Heart left ventricle (tissue), 16 donors: ENCODE data around the gene LTF. TPM values are rescaled to one million over a fixed set of nuclear protein-coding genes. Genes with fewer than 3 reads are reported as not detected.

Experiments
- ATAC-seq, 4 donors: fragments of 200-7000 bp; cut with Tn5 transposase; one replicate each; pipeline ENCODE4 v1.9.1; 2020 to 2022; ENCODE audit warnings: moderate library complexity in 4 of 4, mild to moderate bottlenecking in 3 of 4, moderate number of reproducible peaks in 1 of 4
- DNase-seq, 5 donors: peaks; one replicate each; pipeline ENCODE4 v3.0.0-alpha.2; 2020
- H3K27ac ChIP-seq, 12 donors: fragments of 200-600 bp; sonication (generic) in 4 of 12; one replicate each; pipeline versions ENCODE4 v1.5.0 to v1.8.0; 2016 to 2022; ENCODE audit warnings: mild to moderate bottlenecking in 2 of 12
- H3K27me3 ChIP-seq, 9 donors: fragments of 200-600 bp; sonication (generic) in 2 of 9; one replicate each; pipeline versions ENCODE4 v1.5.1 to v1.8.0; 2016 to 2022; ENCODE audit warnings: mild to moderate bottlenecking in 3 of 9
- H3K36me3 ChIP-seq, 9 donors: fragments of 200-600 bp; sonication (generic) in 2 of 9; one replicate each; pipeline versions ENCODE4 v1.5.0 to v1.8.0; 2018 to 2022; ENCODE audit warnings: mild to moderate bottlenecking in 2 of 9
- H3K4me1 ChIP-seq, 12 donors: fragments of 200-600 bp; sonication (generic) in 4 of 12; one replicate each; pipeline versions ENCODE4 v1.5.0 to v1.8.0; 2016 to 2022; ENCODE audit warnings: mild to moderate bottlenecking in 3 of 12
- H3K4me3 ChIP-seq, 12 donors: fragments of 200-600 bp; sonication (generic) in 4 of 12; one replicate each; pipeline versions ENCODE4 v1.5.0 to v1.8.0; 2017 to 2022; ENCODE audit warnings: mild to moderate bottlenecking in 9 of 12, moderate library complexity in 4 of 12
- H3K9me3 ChIP-seq, 12 donors: fragments of 200-600 bp; sonication (generic) in 4 of 12; one replicate each; pipeline versions ENCODE4 v1.5.0 to v1.8.0; 2016 to 2022; ENCODE audit warnings: mild to moderate bottlenecking in 1 of 12
- POLR2A ChIP-seq, 2 donors: fragments of 450-650 bp; IDR thresholded peaks; one replicate each; pipeline ENCODE4 v1.6.1; 2017; ENCODE audit warnings: antibody characterized with exemption in 2 of 2, mild to moderate bottlenecking in 2 of 2, moderate library complexity in 2 of 2
- WGBS, 4 donors: extraction: QIAGEN DNeasy Blood & Tissue Kit in 2 of 4; methylation state at CpG; one replicate each; pipeline versions ENCODE4 v1.1.5 to v1.1.7; 2013 to 2018; 5-methylcytosine and 5-hydroxymethylcytosine counted together
- intact Hi-C, 10 donors: fragments of 100-400 bp; cut with DNase I; formaldehyde crosslinking; loops; one replicate each; pipeline versions ENCODE4 v1.11.1 to v1.14.2; 2022
- polyA plus RNA-seq, 2 donors: library from polyadenylated mRNA; stranded (reverse); fragments of 200-250 nt; gene quantifications; one replicate each; pipeline ENCODE4 v1.2.3, GENCODE V29; 2013
- total RNA-seq, 9 donors: library from RNA; depleted of rRNA in 2 of 9; stranded (reverse); fragments of >200 nt in 2 of 9; fragmentation: NEBNext Ultra II Directional in 3 of 9; extraction: Animal tissue kit (Norgen Biotek cat#: 25700) in 3 of 9; gene quantifications; one replicate each; pipeline versions ENCODE4 v1.1.0 to v1.2.4, GENCODE V29; 2016 to 2023
- TF ChIP-seq, protein P1 (sequence below), 12 donors: fragments of 200-600 bp; sonication (generic) in 4 of 12; IDR thresholded peaks; one replicate each; pipeline versions ENCODE4 v1.5.0 to v1.8.0; 2018 to 2022; ENCODE audit warnings: antibody characterized with exemption in 12 of 12, mild to moderate bottlenecking in 5 of 12
- donor health status: ischemic (EF 13 %, LVEDD 7.1; RV severe dilation, severe dysfunction).
- donor health status: healthy with polysubstance abuse.
- donor health status: DM: no; HTN: yes; CAD: no.
- donor health status: DM: no; HTN: no; CAD: no.
- donor health status: ischemic (EF 25% LVEDD 6.9; RV normal size, moderate dysfunction).
- donor health status: ischemic (EF 25% LVEDD 5.7; RV mildly dilated, moderate dysfunction).
- donor health status: healthy.
- donor health status: DM: yes; HTN: yes; CAD: no.
- donor health status: ischemic (EF 35%, LVEDD 5.7; RV mildly dilated, moderate dysfunction).
- donor health status: nonischemic (EF 11% LVEDD 7.7; RV severe dilation, severe dysfunction).
- donor health status: DM: yes; HTN: yes; CAD: no.
- donor health status: PGD.
- donor health status: ischemic (EF 29% LVEDD 5.4; RV normal size, mild dysfunction).
- donor health status: nonischemic (EF 23%, LVEDD 6.1; RV moderate dilation, normal function).

Gene LTF
- total and polyA plus RNA-seq, 11 donors, result 1.6 to 10.6 (median 3.0) TPM

DNA sequence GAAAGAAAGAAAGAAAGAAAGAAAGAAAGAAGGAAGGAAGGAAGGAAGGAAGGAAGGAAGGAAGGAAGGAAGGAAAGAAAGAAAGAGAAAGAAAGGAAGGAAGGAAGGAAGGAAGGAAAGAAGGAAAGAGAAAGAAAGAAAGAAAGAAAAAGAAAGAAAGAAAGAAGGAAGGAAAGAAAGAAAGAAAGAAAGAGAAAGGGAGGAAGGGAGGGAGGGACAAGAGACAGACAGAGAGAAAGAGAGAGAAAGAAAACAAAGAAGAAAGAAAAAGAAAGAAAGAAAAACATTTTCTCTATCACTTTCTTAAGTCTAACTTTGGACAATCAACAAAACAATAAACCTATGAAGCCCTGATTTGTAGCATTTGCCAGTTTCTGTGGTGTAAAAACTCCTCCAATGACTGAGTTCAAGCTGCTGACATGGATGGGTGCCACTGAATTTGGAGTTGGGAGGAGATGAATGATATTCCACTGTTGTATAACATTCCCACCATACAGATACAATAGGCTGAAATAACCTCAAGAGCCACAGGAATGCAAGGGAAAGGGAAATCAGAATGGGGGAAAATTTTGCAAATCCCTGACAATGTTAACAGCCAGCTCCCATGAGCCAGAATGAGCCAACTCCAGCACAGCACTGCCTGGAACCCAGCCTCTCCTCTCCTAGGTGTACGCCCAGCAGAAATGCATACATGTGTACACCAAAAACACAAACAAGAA is 18.1 kb upstream of the LTF start:
- 80 to 95% (median 89%) methylated on average over 1 of the region's 1 CpG for WGBS, 4 donors
- Histone ChIP-seq H3K36me3 (no peaks in the 10 kb centered on the region), H3K27ac (no peak overlapping the region), H3K4me1 (peaks cover 0 to 5% (median 0%) of the 10 kb centered on the region in 12 donors), H3K4me3 (no peak overlapping the region), H3K27me3 (no peaks in the 10 kb centered on the region), H3K9me3 (no peaks in the 10 kb centered on the region)
- intact Hi-C loops, result loop anchor here in 1 of 10 donors (10.0 kb wide), 1 partner anchor 142 kb away; no protein-coding TSS in a partner anchor
- TF ChIP-seq, protein P1, sequence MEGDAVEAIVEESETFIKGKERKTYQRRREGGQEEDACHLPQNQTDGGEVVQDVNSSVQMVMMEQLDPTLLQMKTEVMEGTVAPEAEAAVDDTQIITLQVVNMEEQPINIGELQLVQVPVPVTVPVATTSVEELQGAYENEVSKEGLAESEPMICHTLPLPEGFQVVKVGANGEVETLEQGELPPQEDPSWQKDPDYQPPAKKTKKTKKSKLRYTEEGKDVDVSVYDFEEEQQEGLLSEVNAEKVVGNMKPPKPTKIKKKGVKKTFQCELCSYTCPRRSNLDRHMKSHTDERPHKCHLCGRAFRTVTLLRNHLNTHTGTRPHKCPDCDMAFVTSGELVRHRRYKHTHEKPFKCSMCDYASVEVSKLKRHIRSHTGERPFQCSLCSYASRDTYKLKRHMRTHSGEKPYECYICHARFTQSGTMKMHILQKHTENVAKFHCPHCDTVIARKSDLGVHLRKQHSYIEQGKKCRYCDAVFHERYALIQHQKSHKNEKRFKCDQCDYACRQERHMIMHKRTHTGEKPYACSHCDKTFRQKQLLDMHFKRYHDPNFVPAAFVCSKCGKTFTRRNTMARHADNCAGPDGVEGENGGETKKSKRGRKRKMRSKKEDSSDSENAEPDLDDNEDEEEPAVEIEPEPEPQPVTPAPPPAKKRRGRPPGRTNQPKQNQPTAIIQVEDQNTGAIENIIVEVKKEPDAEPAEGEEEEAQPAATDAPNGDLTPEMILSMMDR (IDR thresholded peaks at IDR 0.05), result no peak
- TF ChIP-seq POLR2A (IDR thresholded peaks at IDR 0.05), result no peak
- ATAC-seq (no peak), DNase-seq (no peak)

DNA sequence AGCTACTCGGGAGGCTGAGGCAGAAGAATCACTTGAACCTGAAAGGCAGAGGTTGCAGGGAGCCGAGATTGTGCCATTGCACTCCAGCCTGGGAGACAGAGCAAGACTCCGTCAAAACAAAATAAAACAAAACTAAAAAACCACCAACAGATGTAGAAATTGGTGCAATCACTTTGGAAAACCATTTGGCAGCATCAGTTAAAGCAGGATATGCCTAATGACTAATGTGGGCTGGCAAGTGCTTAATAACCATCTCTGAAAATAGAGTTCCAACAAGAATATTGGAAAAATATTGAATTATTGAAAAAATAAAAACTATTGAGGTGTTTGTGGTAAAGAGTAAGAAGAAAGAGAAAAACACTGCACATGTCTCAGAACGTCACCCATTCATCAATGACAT is 16.9 kb upstream of the LTF start:
- intact Hi-C loops, result loop anchor here in 1 of 10 donors (10.0 kb wide), 1 partner anchor 143 kb away; no protein-coding TSS in a partner anchor
- TF ChIP-seq POLR2A (IDR thresholded peaks at IDR 0.05), result no peak
- TF ChIP-seq, protein P1 (IDR thresholded peaks at IDR 0.05), result no peak
- Histone ChIP-seq H3K27me3 (no peaks in the 10 kb centered on the region), H3K27ac (no peak overlapping the region), H3K9me3 (no peaks in the 10 kb centered on the region), H3K36me3 (no peaks in the 10 kb centered on the region), H3K4me1 (peaks cover 0 to 5% (median 0%) of the 10 kb centered on the region in 12 donors), H3K4me3 (no peak overlapping the region)
- ATAC-seq (no peak), DNase-seq (no peak)
- 92 to 96% (median 94%) methylated on average over 4 of the region's 4 CpGs for WGBS, 4 donors

DNA sequence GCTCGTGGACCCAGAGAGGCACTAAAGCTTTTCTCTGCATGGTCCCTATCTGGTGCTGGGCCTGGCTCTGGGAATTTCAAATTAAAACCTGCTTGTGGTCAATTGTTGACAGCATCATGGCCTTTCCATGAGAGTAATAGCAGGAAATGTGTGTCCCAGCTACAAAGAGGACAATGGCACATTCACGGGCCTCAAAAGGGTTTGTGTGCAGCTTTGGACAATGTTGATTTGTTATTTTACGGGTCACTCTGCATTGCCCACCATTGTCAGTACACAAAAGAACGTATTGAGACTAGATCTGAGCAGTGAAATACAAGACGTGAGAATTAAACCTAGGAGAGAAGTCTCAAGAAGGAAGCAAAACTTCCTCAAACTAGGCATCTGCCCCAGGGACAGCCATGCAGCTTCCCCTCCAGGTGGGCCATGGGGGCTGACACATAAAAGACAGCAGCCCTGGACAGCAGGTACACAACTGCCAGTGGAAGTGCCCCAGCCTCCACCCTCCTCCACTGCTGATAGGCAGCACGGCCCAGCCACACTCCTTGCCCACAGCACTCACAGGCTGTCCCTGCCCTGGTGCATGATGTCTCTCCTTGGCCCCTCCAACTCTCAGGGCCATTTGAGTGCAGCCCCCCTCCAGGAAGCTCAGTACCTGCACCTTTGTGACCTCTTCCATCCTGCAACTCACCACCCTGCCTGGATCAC is 15.9 kb upstream of the LTF start:
- peaks cover 0 to 5% (median 0%) of the 10 kb centered on the region in 12 donors for H3K4me1 ChIP-seq
- no peaks in the 10 kb centered on the region for H3K27me3 ChIP-seq
- H3K27ac ChIP-seq, result no peak overlapping the region
- DNase-seq (no peak), ATAC-seq (no peak)
- no peak overlapping the region for H3K4me3 ChIP-seq
- intact Hi-C loops, result loop anchor here in 1 of 10 donors (10.0 kb wide), 1 partner anchor 144 kb away; no protein-coding TSS in a partner anchor
- no peaks in the 10 kb centered on the region for H3K36me3 ChIP-seq
- 87 to 90% (median 88%) methylated on average over 6 of the region's 6 CpGs for WGBS, 4 donors
- H3K9me3 ChIP-seq, result no peaks in the 10 kb centered on the region
- TF ChIP-seq POLR2A (IDR thresholded peaks at IDR 0.05), result no peak
- TF ChIP-seq, protein P1 (IDR thresholded peaks at IDR 0.05), result no peak

DNA sequence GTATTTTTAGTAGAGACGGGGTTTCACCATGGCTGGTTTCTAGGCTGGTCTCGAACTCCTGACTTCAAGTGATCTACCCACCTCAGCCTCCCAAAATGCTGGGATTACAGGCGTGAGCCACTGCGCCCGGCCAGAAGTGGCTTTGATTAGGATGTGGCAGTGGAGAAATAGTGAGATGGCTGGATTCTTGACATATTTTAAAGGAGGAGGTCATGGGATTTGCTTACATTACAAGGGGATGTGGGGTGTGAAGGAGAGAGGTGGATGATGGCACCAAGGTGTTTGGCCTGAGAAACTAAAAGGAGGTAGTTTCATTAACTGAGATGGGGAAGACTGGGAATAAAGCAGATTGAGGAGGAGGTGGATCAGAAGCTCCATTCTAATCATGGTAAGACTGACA is 15.0 kb upstream of the LTF start:
- no peak overlapping the region for H3K27ac ChIP-seq
- no peak for ATAC-seq
- no peaks in the 10 kb centered on the region for H3K36me3 ChIP-seq
- H3K4me3 ChIP-seq, result no peak overlapping the region
- no peak for TF ChIP-seq POLR2A (IDR thresholded peaks at IDR 0.05)
- TF ChIP-seq, protein P1 (IDR thresholded peaks at IDR 0.05), result no peak
- intact Hi-C loops, result loop anchor here in 1 of 10 donors (10.0 kb wide), 1 partner anchor 145 kb away; no protein-coding TSS in a partner anchor
- peaks cover 0 to 5% (median under 1%) of the 10 kb centered on the region in 12 donors for H3K9me3 ChIP-seq
- H3K27me3 ChIP-seq, result no peaks in the 10 kb centered on the region
- H3K4me1 ChIP-seq, result peaks cover 0 to 5% (median 0%) of the 10 kb centered on the region in 12 donors
- WGBS, 4 donors, result 72 to 85% (median 81%) methylated on average over 5 of the region's 5 CpGs
- DNase-seq, result no peak
